ENCODE results near the gene UGT2B17.
A peak's percentile ranks its signal among the peaks of the same experiment; 100 is the strongest.
"Not testable (repeated sequence)": the region's sequence is repeated elsewhere in the genome, so short reads cannot be mapped to it uniquely, and the experiment has no call there.

UGT2B17 gene

DNA sequence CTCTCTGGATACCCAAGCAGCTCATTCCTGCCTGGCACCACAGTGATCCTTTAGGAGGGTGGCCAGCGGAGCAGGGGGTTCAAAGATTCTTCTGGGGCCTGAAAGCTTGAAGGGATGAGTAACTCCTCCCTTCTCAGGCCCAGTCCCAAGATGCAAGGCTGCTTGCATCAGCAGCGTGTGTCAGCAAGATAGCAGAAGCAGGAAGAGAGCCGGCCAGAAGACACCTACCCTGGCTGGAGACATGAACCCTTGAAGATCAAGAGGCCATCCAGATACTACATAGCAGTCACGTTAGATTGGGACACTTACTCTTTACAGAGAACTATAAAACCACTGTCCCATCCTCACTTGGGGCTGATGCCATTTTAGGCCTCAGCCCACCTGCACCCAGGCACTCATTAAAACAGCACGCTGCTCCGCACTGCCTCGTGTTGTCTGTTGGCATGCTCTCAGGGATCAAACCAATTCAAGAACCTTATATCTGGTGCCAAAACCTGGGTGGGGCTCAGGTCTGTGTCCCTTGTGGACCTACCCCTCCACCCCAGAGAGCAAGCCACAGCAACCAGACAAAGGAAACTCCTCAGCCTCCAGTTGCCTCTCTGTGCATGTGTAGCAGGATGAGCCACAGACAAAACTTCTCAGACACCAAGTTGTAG lies 6.5 kb downstream of the UGT2B17 start:
- DNase-seq (ENCODE audit: low read depth, low spot score): no peak

DNA sequence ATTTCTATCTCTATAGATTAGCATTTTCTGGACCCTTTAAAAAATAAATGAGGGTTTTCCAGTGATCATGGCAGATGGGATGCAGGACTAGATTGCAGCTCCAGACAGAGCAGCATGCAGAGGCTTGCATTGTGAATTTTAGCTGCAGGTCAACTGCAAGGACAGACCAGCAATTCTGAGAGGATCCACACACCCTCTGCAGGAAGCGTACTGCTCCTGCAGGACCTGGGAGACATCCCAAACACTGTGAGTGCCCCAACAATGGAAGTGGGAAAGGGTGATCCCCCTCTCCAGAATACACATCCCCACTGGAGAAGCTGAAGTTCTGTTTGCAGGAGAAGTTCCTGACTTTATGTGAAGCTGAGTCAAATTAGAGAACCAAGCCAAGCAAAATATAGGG lies 7.1 kb downstream of the UGT2B17 start:
- not testable (repeated sequence) for DNase-seq (ENCODE audit: low read depth, low spot score)

DNA sequence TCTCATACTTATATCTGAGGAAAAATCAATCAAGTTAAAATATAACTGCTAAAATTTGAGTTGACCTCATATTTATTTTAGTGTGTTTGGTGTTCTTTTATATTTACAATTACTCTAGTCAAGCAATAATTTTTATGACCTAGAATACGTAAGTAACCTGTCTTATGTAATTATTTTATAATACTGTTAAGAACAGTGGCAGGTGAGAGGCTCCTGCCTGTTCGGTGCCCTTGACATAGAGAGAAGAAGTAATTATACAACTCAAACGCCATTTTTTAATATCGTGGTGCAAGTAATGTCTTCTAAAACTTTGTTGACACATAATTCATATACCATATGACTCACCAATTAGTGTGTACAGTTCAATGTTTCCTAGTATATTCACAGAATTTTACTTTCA lies 7.6 kb downstream of the UGT2B17 start:
- not testable (repeated sequence) for DNase-seq (ENCODE audit: low read depth, low spot score)

DNA sequence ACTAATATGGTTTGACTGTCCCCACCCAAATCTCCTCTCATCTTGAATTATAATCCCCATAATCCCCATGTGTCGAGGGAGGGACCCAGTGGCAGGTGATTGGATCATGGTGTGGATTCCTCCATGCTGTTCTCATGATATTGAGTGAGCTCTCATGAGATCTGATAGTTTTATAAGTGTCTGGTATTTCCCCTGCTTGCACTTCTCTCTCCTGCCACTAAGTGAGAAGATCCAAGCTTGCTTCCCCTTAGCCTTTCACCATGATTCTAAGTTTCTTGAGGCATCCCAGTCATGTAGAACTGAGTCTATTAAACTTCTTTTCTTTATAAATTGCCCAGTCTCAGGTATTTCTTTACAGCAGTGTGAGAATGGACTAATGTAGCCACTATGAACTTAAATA lies 9.8 kb downstream of the UGT2B17 start:
- DNase-seq (ENCODE audit: low read depth, low spot score): not testable (repeated sequence)

DNA sequence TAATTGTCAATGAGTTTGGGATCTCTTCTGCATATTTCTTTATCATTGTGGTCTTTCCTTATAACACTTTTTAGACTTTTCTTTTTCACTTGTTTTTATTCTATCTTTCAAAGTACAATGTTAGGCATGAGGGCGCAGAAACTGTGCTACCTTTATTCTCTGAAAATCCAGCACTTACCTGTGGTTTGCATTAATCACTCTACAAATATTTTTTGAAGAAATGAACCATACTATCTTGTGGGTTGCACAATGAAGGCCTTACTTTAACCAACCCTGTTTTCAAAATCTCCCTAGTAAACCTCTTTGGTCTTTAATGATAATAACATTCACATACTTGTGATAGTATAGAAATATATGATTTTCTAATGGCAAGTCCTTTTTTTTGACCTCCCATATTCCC lies 11.0 kb downstream of the UGT2B17 start:
- not testable (repeated sequence) for DNase-seq (ENCODE audit: low read depth, low spot score)

DNA sequence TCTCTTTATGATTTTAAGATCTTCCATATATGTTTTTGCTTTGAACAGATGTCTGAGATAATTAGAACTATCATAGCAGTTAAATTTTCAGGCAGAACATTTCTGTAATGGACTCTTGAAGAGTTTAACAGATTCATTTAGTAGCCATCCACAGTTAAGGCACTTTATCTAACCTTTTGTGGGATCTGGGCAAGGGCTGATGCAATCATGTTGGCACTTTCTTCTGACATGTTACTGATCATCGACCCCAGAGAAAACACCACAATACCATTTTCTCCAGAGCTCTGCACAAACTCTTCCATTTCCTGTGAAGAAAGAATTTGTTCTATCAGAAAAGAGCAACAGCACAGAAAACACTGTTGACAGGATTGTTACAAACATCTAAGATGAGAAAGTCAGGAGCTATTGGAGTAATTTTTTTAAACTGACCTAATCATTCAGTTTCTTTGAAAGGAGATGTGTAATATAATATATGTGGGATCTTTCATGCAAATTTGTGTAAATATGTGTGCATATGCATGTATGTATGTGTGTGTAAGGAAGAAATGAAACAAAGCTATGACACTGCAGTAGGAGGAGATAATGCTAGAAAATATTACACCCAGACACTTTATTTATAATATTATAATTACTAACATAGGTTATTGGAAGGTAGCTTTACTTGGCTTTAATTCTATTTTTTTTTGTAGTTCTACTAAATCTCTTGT lies 15.6 kb downstream of the UGT2B17 start:
- not testable (repeated sequence) for DNase-seq (ENCODE audit: low read depth, low spot score)

DNA sequence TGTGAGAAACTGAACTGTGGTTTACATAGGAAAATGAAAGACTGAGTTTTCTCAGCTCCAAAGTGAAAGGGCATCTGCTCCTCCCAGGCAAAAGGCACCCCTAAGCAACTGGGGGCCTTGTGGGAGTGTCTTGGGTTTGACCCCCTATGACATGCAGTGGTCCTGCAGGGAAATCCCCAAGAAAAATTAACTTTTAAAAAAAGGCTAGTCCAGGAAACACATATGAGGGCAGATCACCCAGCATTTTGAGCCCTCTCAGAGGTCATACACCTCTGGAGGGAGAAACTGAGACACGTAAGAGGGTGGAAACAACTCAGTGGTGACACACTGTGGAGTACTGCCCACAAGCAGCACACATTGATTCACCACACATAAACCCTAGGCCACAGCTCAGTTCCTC lies 22.3 kb downstream of the UGT2B17 start:
- not testable (repeated sequence) for DNase-seq (ENCODE audit: low read depth, low spot score)

DNA sequence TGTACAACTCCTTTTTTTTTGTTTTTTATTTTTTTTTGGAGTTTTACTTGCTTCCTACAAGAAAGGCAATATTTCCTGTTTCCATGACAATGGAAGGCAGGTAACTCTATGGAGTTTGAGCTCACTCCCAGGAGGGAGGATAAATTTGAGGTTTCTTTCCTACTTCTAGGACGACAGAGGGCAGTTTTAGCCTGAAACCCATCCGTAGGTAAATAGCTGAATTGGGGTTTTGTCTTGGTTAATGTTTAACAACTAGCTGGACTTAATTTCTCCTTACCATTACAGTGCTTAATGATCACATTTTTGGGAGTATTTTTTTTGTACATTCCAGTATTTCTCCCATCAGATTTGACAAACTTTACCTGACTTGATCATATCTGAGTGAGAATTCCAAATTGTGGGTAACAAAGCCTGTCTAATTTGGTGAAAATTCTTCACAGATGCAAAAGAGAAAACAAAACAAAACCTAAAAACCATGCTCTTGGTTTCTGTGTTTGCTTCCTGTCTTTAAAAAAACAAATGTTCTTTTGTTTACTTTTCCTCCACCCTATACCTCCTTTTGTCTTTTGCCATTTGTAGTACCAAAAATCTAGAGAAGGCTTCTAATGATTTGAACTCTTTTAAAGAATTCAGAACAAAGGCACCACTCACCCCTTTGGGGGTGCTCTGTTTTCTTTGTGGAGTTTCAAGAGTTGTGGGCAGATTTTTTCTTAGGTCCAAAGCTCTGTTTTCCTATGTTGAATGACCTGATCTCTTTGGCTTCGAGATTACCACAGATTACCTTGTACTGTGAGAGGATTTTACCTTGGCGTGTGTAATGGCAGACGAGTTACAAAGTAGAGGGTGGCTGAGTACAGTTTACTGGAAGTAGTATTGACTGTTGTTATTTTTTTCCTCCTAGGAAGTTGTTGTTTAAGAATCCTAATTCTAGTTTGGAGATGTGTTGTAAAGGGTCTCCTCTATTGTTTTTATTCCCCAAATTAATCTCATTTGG lies 23.0 kb downstream of the UGT2B17 start:
- not testable (repeated sequence) for DNase-seq (ENCODE audit: low read depth, low spot score)

DNA sequence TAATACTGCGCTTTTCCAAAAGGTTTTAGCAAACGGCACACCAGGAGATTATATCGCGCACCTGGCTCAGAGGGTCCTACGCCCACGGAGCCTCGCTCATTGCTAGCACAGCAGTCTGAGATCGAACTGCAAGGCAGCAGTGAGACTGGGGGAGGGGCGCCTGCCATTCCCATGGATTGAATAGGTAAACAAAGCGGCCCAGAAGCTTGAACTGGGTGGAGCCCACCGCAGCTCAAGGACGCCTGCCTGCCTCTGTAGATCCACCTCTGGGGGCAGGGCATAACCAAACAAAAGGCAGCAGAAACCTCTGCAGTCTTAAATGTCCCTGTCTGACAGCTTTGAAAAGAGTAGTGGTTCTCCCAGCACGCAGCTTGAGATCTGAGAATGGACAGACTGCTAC lies 33.4 kb downstream of the UGT2B17 start:
- DNase-seq (ENCODE audit: low read depth, low spot score): not testable (repeated sequence)

DNA sequence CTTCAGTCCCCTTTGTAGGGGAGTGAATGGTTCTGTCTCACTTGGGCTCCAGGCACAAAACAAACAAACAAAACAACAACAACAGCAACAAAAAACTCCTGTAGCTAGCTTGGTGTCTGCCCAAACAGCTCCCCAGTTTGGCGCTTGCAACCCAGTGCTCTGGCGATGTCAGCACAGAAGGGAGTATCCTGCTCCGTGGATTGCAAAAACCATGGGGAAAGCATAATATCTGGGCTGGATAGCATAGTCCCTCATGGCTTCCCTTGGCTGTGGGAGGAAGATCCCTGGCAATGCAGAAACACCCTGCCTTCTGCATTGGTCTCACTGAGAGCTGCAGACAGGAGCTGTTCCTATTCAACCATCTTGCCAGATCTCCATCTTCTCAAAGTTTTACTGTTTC lies 39.7 kb downstream of the UGT2B17 start:
- no peak for DNase-seq (ENCODE audit: low read depth, low spot score)

DNA sequence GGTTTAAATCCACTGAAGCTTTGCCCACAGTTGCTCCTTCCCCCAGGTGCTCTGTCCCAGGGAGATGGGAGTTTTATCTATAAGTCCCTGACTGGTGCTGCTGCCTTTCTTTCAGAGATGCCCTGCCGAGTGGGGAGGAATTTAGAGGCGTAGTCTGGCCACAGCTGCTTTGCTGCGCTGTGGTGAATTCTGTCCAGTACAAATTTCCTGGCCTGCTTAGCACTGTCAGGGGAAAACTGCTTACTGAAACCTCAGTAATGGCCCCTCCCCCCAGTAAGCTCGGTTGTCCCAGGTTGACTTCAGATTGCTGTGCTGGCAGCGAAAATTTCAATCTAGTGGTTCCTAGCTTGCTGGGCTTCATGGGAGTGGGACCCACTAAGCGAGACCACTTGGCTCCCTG lies 40.1 kb downstream of the UGT2B17 start:
- no peak for DNase-seq (ENCODE audit: low read depth, low spot score)

DNA sequence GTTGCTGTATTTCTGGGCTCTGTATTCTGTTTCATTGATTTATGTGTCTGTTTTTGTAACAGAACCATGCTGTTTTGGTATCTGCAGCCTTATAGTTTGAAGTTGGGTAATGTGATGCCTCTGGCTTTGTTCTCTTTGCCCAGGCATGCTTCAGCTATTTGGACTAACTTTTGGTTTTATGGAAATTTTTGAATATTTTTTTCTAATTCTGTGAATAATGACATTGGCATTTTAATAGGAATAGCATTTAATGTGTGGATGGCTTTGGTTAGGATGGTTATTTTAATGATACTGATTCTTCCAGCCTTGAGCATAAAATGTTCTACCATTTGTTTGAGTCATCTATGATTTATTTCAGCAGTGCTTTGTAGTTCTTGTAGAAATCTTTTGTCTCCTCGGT lies 53.9 kb downstream of the UGT2B17 start:
- not testable (repeated sequence) for DNase-seq (ENCODE audit: low read depth, low spot score)

DNA sequence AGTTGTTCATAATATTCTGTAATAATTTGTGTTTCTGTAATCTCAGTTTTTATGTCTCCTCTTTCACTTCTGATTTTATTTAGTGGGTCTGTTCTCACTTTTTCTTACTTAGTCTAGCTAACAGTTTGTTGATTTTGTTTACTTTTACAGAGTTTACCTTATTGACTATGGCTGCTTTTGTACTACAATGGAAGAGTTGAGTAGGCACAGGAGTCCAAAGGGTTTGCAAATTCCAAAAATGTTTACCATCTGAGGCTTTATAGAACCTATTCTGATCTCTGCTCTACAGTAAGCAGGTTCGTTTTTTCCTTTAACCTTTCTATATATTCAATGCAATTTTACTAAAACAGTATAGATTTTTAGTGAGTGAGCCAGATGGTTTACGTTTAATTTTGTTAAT lies 55.1 kb downstream of the UGT2B17 start:
- no peak for DNase-seq (ENCODE audit: low read depth, low spot score)

DNA sequence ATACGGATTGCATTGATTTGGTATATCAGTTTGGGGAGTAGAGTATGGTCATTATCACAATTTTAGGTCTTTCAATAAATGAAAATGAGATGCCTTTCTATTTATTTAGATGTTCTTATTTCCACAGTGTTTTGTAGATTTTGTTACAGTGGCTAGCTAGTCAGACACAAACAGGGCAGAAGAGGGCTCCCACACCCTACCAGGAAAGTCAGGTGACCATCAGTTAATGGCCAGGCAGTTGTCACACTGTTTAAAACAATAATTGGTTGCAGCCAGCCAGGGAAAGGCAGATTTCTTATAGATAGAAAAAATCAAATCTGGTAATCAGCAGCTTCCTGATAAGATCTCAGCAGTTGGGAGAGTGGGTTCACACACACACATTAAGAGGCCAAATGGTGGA lies 57.2 kb downstream of the UGT2B17 start:
- no peak for DNase-seq (ENCODE audit: low read depth, low spot score)

DNA sequence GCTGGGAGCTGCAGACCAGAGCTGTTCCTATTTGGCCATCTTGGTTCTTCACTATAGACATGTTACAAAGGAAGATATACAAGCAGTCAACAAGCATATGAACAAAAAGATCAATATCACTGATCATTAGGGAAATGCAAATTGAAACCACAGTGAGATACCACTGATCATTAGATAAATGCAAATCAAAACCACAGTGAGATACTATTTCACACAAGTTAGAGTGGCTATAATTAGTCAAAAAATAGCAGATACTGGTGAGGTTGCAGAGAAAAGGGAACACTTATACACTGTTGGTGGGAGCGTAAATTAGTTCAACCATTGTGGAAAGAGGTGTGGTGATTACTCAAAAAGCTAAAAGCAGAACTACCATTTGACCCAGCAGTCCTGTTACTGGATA lies 70.7 kb downstream of the UGT2B17 start:
- not testable (repeated sequence) for DNase-seq (ENCODE audit: low read depth, low spot score)

DNA sequence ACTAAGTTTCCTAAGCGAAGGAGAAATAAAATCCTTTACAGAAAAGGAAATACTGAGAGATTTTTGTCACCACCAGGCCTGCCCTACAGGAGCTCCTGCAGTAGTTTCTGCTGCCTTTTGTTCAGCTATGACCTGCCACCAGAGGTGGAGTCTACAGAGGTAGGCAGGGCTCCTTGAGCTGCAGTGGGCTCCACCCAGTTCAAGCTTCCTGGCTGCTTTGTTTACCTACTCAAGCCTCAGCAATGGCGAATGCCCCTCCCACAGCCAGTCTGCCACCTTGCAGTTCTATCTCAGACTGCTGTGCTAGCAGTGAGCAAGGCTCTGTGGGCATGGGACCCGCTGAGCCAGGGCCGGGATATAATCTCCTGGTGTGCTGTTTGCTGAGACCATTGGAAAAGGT lies 71.3 kb downstream of the UGT2B17 start:
- not testable (repeated sequence) for DNase-seq (ENCODE audit: low read depth, low spot score)

DNA sequence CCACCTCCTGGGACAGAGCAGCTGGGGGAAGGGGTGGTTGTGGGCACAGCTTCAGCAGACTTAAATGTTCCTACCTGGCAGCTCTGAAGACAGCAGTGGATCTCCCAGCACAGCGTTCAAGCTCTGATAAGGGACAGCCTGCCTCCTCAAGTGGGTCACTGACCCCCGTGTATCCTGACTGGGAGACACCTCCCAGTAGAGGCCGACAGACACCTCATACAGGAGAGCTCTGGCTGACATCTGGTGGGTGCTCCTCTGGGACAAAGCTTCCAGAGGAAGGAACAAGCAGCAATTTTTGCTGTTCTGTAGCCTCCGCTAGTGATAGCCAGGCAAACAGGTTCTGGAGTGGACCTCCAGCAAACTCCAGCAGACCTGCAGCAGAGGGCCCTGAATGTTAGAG lies 72.7 kb downstream of the UGT2B17 start:
- DNase-seq (ENCODE audit: low read depth, low spot score): not testable (repeated sequence)

DNA sequence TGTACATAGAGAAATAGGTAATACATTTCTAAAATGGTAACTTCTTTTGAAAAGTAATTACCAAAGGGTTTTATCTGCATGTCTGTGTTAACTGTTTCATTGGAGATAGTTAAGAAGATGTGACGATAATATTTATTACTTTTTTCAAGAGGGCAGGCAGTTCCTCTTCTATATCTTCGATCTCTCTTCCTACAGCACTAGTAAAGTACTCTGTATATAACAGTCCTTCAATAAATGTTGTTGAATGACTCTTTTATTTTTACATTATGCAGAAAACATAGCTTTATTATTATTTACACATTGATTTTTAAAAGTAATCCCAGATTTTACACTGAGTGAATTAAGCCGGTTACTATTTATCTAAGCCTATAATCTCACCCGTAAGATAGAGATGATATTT lies 77.1 kb downstream of the UGT2B17 start:
- no peak for DNase-seq (ENCODE audit: low read depth, low spot score)

DNA sequence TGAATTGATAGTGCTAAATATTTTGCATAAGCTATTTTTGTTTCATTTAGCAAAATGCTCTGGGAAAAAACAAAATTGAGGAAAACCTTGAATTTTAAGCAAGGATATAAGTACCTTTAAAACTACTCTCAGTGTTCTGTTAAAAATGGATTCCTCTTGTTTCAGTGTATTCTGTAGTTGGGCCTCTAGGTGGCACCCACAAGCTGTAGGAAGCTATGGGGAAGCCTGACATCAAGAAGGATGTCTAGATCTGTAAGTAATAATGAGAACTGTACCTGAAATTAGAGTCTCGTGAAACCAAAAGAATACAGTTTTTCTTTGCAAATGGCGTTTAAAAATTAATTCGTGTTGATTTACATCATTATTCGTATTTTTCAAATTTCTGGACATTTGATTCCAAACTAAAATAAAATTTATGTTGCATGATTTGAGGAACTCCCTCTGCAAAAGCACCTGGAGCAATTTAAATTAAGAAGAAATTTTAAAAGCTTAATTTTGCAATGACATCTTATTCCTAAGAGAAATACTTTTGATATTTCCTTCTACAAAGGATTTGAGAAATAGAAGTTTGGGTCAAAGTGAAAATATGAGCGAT lies 77.6 kb downstream of the UGT2B17 start:
- DNase-seq (ENCODE audit: low read depth, low spot score): peak; percentile 15

DNA sequence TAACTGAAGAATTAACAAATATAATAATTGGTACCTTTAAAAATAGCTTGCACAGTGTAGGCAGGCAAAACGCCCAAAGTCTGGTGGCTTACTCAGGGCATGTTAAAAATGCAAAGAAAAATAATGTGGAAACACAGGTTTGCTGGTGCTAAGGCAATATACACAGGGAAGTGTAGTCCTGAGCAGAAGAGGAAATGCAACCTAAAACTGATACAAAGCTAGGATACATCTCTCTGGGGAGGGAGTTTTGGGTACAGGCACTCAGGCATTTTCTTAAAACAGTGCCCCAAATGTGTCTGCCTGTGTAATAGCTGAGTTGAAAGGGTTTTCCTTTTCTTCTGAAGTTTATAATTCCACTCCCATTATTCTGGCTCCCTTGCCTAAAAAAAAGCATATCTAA lies 81.4 kb downstream of the UGT2B17 start:
- no peak for DNase-seq (ENCODE audit: low read depth, low spot score)

DNA sequence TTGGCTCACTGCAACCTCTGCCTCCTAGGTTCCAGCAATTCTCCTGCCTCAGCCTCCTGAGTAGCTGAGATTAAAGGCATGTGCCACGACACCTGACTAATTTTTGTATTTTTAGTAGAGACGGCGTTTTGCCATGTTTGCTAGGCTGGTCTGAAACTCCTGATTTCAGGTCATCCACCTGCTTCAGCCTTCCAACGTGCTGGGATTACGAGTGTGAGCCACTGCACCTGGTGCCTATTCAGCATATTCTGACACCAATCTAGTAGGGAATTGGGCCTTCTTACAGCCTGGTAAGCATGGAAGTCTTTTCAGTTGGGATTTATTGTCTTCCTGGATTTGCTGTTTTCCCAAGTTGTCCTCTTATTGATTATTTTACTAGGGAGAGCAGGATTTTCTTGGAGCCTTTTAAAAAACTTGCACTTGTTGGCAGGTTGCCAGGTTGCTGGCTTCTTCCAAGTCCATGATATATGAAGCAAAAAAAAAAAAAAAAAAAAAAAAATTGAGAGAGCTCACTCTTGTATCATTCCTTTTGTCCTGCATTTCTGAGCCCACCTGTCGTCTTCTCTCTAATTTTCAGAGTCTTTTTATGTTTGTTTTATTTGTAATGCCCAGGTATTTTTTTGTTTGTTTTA lies 85.2 kb downstream of the UGT2B17 start:
- no peak for DNase-seq (ENCODE audit: low read depth, low spot score)
